Measurements from ENCODE around the gene RAB7A.

The RAB7A gene

GRCh38 chr3:128807186-128807830 lies 81.3 kb downstream of the RAB7A start:
- no peaks in the 10 kb centered on the region for H3F3A ChIP-seq (ENCODE audit: insufficient read depth)
- TF ChIP-seq EZH2phosphoT487 (conservative IDR thresholded peaks at IDR 0.05; ENCODE audit: low read length) (no peak), CTCF (IDR thresholded peaks at IDR 0.05; ENCODE audit: insufficient read depth, low read length, poor library complexity, severe bottlenecking) (no peak)
- no peaks in the 10 kb centered on the region for H3K79me2 ChIP-seq (ENCODE audit: insufficient read depth, low read length)
- H3K27ac ChIP-seq (ENCODE audit: low read depth, low read length): no peak overlapping the region
- H2AFZ ChIP-seq (ENCODE audit: low read depth, low read length, severe bottlenecking): no peak overlapping the region
- H4K20me1 ChIP-seq (ENCODE audit: low read depth, low read length): no peaks in the 10 kb centered on the region
- H3K9ac ChIP-seq (ENCODE audit: low read length): no peak overlapping the region
- H3K4me2 ChIP-seq (ENCODE audit: low read depth, low read length, poor library complexity, severe bottlenecking): no peak overlapping the region
- H3K36me3 ChIP-seq (ENCODE audit: low read length): peaks cover 12% of the 10 kb centered on the region; the same call in 1 of the 2 replicates
- H3K4me3 ChIP-seq (ENCODE audit: insufficient read depth, low read length, poor library complexity, severe bottlenecking): no peak overlapping the region
- no peaks in the 10 kb centered on the region for H3K9me3 ChIP-seq (ENCODE audit: insufficient read depth, low read length)
- no peaks in the 10 kb centered on the region for H3K27me3 ChIP-seq (ENCODE audit: low read length)
- no peaks in the 10 kb centered on the region for H3K9me2 ChIP-seq (replicated peaks; ENCODE audit: insufficient read depth, low read length)

DNA sequence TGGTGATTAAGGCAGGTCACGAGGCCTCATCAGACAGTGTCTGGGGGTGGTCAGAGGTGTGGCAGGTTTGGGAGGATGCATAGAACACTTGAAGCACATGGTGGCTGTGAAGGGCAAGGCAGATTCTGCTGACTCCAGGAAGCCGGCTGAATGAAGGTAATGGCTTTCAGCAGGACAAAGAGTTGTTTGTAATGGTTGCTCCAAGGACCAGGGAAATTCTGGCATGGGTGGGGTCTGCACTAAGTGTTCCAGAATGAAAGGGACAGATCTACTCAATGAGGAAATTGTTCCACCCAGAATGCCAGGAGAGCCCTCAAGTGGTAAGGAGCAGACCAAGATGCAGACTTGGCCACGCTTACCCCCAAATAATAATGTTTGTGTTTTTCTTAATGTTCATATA lies 82.7 kb downstream of the RAB7A start:
- Histone ChIP-seq H3K4me2 (ENCODE audit: low read depth, low read length, poor library complexity, severe bottlenecking) (no peak overlapping the region), H3K9me2 (replicated peaks; ENCODE audit: insufficient read depth, low read length) (no peaks in the 10 kb centered on the region), H3K79me2 (ENCODE audit: insufficient read depth, low read length) (no peaks in the 10 kb centered on the region), H3K36me3 (ENCODE audit: low read length) (peaks cover 12% of the 10 kb centered on the region; the same call in 1 of the 2 replicates), H3K4me3 (ENCODE audit: insufficient read depth, low read length, poor library complexity, severe bottlenecking) (no peak overlapping the region), H3K9me3 (ENCODE audit: insufficient read depth, low read length) (no peaks in the 10 kb centered on the region), H4K20me1 (ENCODE audit: low read depth, low read length) (no peaks in the 10 kb centered on the region), H2AFZ (ENCODE audit: low read depth, low read length, severe bottlenecking) (no peak overlapping the region), H3K27me3 (ENCODE audit: low read length) (no peaks in the 10 kb centered on the region), H3F3A (ENCODE audit: insufficient read depth) (no peaks in the 10 kb centered on the region), H3K27ac (ENCODE audit: low read depth, low read length) (no peak overlapping the region), H3K9ac (ENCODE audit: low read length) (no peak overlapping the region)
- TF ChIP-seq EZH2phosphoT487 (conservative IDR thresholded peaks at IDR 0.05; ENCODE audit: low read length): no peak
- no peak for TF ChIP-seq CTCF (IDR thresholded peaks at IDR 0.05; ENCODE audit: insufficient read depth, low read length, poor library complexity, severe bottlenecking)

DNA sequence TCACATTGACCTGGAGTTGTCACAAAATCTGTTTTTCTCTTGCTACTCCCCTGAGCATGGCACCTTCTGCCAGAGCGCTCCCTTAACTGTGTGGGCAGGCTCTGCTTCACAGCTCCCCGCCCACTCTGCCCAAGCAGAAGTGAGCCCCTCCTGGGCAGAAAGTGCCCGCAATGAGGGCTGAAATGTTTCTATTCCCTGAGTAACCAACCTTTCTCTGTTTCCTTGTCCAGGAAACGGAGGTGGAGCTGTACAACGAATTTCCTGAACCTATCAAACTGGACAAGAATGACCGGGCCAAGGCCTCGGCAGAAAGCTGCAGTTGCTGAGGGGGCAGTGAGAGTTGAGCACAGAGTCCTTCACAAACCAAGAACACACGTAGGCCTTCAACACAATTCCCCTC lies 87.1 kb downstream of the RAB7A start:
- H3K9me3 ChIP-seq (ENCODE audit: insufficient read depth, low read length): no peaks in the 10 kb centered on the region
- no peaks in the 10 kb centered on the region for H3F3A ChIP-seq (ENCODE audit: insufficient read depth)
- H3K9me2 ChIP-seq (replicated peaks; ENCODE audit: insufficient read depth, low read length): no peaks in the 10 kb centered on the region

More for the DNA sequence above, 87.1 kb downstream of the RAB7A start:
- H3K4me3 ChIP-seq (ENCODE audit: insufficient read depth, low read length, poor library complexity, severe bottlenecking): no peak overlapping the region
- no peaks in the 10 kb centered on the region for H4K20me1 ChIP-seq (ENCODE audit: low read depth, low read length)
- 0 out of 2 replicates have a peak, but pooled peaks cover 5% of the 10 kb centered on the region for H3K36me3 ChIP-seq (ENCODE audit: low read length)
- no peaks in the 10 kb centered on the region for H3K79me2 ChIP-seq (ENCODE audit: insufficient read depth, low read length)
- no peak overlapping the region for H2AFZ ChIP-seq (ENCODE audit: low read depth, low read length, severe bottlenecking)
- no peak overlapping the region for H3K27ac ChIP-seq (ENCODE audit: low read depth, low read length)
- H3K27me3 ChIP-seq (ENCODE audit: low read length): no peaks in the 10 kb centered on the region
- H3K4me2 ChIP-seq (ENCODE audit: low read depth, low read length, poor library complexity, severe bottlenecking): no peak overlapping the region
- no peak overlapping the region for H3K9ac ChIP-seq (ENCODE audit: low read length)
- TF ChIP-seq CTCF (IDR thresholded peaks at IDR 0.05; ENCODE audit: insufficient read depth, low read length, poor library complexity, severe bottlenecking): no peak
- no peak for TF ChIP-seq EZH2phosphoT487 (conservative IDR thresholded peaks at IDR 0.05; ENCODE audit: low read length)

Data from SU-DHL-6 (cell line).